ENCODE results near the gene GLO1.

- no peak for TF ChIP-seq CTCF (IDR thresholded peaks at IDR 0.05; ENCODE audit: poor library complexity)
- TF ChIP-seq EZH2 (IDR thresholded peaks at IDR 0.05; ENCODE audit: borderline replicate concordance) = no peak
These were observed 1.1 kb upstream of the GLO1 start for GRCh38 chr6:38703949-38704590.
